Lower leg skin (tissue), 4 donors: ENCODE measurements around the gene PSEN1. TPM values are rescaled to one million over a fixed set of nuclear protein-coding genes. Genes with fewer than 3 reads are reported as not detected.
"Not testable (repeated sequence)": the region's sequence is repeated elsewhere in the genome, so short reads cannot be mapped to it uniquely, and the experiment has no call there.

Experiments used
- DNase-seq, 2 donors: peaks; one replicate each; pipeline ENCODE4 v3.0.0-alpha.2; 2019; ENCODE audit warnings: low spot score in 2 of 2
- H3K4me3 ChIP-seq: fragments of 200-600 bp; sonication (generic); 2 replicates; pipeline ENCODE4 v1.5.1; 2017; ENCODE audit warnings: mild to moderate bottlenecking, low read depth; ENCODE audit not compliant: poor library complexity, severe bottlenecking
- CTCF ChIP-seq, 3 donors: fragments of 450-650 bp; IDR thresholded peaks; one replicate each; pipeline ENCODE4 v1.5.1; 2016; ENCODE audit warnings: antibody characterized with exemption in 3 of 3, mild to moderate bottlenecking in 3 of 3, moderate library complexity in 2 of 3
- POLR2A ChIP-seq, 2 donors: fragments of 450-650 bp; IDR thresholded peaks; one replicate each; pipeline ENCODE4 v1.6.1; 2016 to 2017; ENCODE audit warnings: antibody characterized with exemption in 2 of 2, mild to moderate bottlenecking in 1 of 2, moderate library complexity in 1 of 2
- WGBS, 2 donors: methylation state at CpG; one replicate each; pipeline ENCODE4 v1.1.5; 2018; 5-methylcytosine and 5-hydroxymethylcytosine counted together
- intact Hi-C: fragments of 100-400 bp; cut with DNase I; formaldehyde crosslinking; loops from one replicate; pipeline ENCODE4 v1.15.0; 2023; ENCODE audit warnings: low total_unique reads
- total RNA-seq, 4 donors: library from RNA; depleted of rRNA; stranded (reverse); fragments of >200 nt; gene quantifications; one replicate each; pipeline ENCODE4 v1.1.0, GENCODE V29; 2016

PSEN1 gene
- total RNA-seq, 4 donors from 2014 or later, result 61.4 to 91.9 (median 63.3) TPM

GRCh38 chr14:73172500-73172899 is 36.2 kb downstream of the PSEN1 start:
- no peak for DNase-seq
- intact Hi-C loops, result no loop called here
- H3K4me3 ChIP-seq, result no peak overlapping the region
- 88 to 93% methylated on average over 3 of the region's 3 CpGs for WGBS, 2 donors
- TF ChIP-seq CTCF (IDR thresholded peaks at IDR 0.05) (no peak), POLR2A (IDR thresholded peaks at IDR 0.05) (no peak)

- no peak for TF ChIP-seq POLR2A (IDR thresholded peaks at IDR 0.05)
- TF ChIP-seq CTCF (IDR thresholded peaks at IDR 0.05), result no peak
- no peak for DNase-seq
- intact Hi-C loops, result no loop called here
- WGBS, 2 donors, result 51 to 52% methylated on average over 3 of the region's 3 CpGs
- H3K4me3 ChIP-seq, result no peak overlapping the region
These were observed 36.9 kb downstream of the PSEN1 start for GRCh38 chr14:73173092-73173735.

- TF ChIP-seq POLR2A (IDR thresholded peaks at IDR 0.05), result no peak
- no peak for TF ChIP-seq CTCF (IDR thresholded peaks at IDR 0.05)
- DNase-seq, result no peak
- intact Hi-C loops, result loop anchor here (5.0 kb wide), 2 partner anchors 296 to 584 kb away; no protein-coding TSS in a partner anchor
- WGBS, 2 donors, result 63 to 75% methylated on average over 3 of the region's 3 CpGs
- H3K4me3 ChIP-seq, result no peak overlapping the region
These were observed 40.4 kb downstream of the PSEN1 start for GRCh38 chr14:73176685-73177084.

GRCh38 chr14:73180385-73180805 is 44.1 kb downstream of the PSEN1 start:
- TF ChIP-seq CTCF (IDR thresholded peaks at IDR 0.05) (no peak), POLR2A (IDR thresholded peaks at IDR 0.05) (no peak)
- no peak overlapping the region for H3K4me3 ChIP-seq
- DNase-seq, result peak in 1 of 2 donors; percentile 52
- intact Hi-C loops, result no loop called here

GRCh38 chr14:73180969-73181368 is 44.7 kb downstream of the PSEN1 start:
- DNase-seq, intact Hi-C loops, H3K4me3 ChIP-seq: not testable (repeated sequence)
- 76 to 79% methylated on average over 8 of the region's 8 CpGs for WGBS, 2 donors

GRCh38 chr14:73188501-73188911 is 52.2 kb downstream of the PSEN1 start:
- no peak for DNase-seq
- TF ChIP-seq POLR2A (IDR thresholded peaks at IDR 0.05), result no peak
- TF ChIP-seq CTCF (IDR thresholded peaks at IDR 0.05), result no peak
- intact Hi-C loops, result no loop called here
- no peak overlapping the region for H3K4me3 ChIP-seq
- WGBS, 2 donors, result 71 to 73% methylated on average over 3 of the region's 3 CpGs
